Neural progenitor cell (in vitro differentiated cells): ENCODE results near the gene DLL4.

Experiments
- CTCF ChIP-seq: fragments of 200-600 bp; sonication (generic); IDR thresholded peaks from 2 replicates; pipeline ENCODE4 v1.5.1; 2017; ENCODE audit warnings: antibody characterized with exemption, mild to moderate bottlenecking
- EZH2 ChIP-seq: fragments of 200-600 bp; sonication (generic); IDR thresholded peaks from 2 replicates; pipeline ENCODE4 v1.6.1; 2017; ENCODE audit warnings: antibody characterized with exemption, mild to moderate bottlenecking, moderate library complexity
- EZH2phosphoT487 ChIP-seq: fragments of 200-600 bp; sonication (generic); IDR thresholded peaks from 2 replicates; pipeline ENCODE4 v1.6.1; 2017; ENCODE audit warnings: antibody characterized with exemption

GRCh38 chr15:40914013-40914412 is 15.1 kb upstream of the DLL4 start:
- TF ChIP-seq CTCF (no peak), EZH2 (no peak), EZH2phosphoT487 (no peak)
